Astrocyte of the cerebellum (primary cell): ENCODE results near the gene ESPNL.
A peak's percentile ranks its signal among the peaks of the same experiment; 100 is the strongest.

ENCODE experiments used
- DNase-seq: peaks from one replicate; pipeline ENCODE4 v3.0.0-alpha.2; 2011; ENCODE audit warnings: low read depth
- H3K4me3 ChIP-seq: 2 replicates; pipeline ENCODE4 v1.5.1; 2011; ENCODE audit warnings: mild to moderate bottlenecking, low read depth, low read length, moderate library complexity
- in situ Hi-C: cut with HindIII; loops from 2 replicates; pipeline ENCODE4 v1.10.0; 2017; ENCODE audit warnings: low sequenced_read_pairs
- TF ChIP-seq, protein P1 (sequence below): IDR thresholded peaks from 2 replicates; pipeline ENCODE4 v1.5.1; 2012; ENCODE audit warnings: low read length, low read depth, moderate library complexity, mild to moderate bottlenecking; ENCODE audit errors: missing control alignments

ESPNL gene

DNA sequence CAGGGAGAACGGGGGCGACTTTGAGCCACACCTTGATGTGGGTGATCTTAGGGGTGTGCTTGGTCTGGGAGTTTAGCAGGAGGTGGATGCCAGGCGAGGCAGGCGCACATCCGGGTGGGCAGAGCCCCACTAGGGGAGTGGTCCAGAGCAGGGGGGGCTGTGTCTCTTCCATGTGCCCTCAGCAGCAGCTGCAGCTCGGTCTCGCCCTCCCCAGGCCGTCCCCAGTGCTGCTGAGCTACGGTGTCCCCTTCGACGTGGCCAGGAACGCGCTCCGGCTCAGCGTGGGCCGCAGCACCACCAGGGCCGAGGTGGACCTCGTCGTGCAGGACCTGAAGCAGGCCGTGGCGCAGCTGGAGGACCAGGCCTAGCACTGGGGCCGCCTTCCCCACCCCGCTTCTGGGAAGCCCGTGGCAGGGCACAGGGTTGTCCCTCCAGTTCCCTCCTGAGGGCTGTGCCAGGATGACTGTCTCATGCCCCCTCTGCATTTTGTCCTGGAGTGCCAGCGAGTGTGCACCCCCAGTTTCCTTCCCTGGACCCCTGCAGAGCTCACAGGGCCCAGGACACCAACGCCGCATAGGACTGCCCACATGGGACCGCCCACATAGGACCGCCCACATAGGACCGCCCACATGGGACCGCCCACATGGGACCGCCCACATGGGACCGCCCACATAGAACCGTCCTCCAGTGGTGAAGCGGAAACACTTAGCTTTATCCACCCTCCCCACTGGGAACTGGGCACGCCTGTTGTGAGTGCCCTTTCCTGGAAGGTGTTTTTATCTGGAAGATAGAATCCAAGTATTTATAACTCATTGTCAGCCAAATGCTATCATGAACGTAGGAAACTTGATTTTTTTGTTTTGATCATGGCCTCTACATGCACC lies 1.9 kb upstream of the ESPNL start:
- H3K4me3 ChIP-seq, result no peak overlapping the region
- in situ Hi-C loops, result no loop called here
- DNase-seq, result peak; percentile 36
- TF ChIP-seq, protein P1, sequence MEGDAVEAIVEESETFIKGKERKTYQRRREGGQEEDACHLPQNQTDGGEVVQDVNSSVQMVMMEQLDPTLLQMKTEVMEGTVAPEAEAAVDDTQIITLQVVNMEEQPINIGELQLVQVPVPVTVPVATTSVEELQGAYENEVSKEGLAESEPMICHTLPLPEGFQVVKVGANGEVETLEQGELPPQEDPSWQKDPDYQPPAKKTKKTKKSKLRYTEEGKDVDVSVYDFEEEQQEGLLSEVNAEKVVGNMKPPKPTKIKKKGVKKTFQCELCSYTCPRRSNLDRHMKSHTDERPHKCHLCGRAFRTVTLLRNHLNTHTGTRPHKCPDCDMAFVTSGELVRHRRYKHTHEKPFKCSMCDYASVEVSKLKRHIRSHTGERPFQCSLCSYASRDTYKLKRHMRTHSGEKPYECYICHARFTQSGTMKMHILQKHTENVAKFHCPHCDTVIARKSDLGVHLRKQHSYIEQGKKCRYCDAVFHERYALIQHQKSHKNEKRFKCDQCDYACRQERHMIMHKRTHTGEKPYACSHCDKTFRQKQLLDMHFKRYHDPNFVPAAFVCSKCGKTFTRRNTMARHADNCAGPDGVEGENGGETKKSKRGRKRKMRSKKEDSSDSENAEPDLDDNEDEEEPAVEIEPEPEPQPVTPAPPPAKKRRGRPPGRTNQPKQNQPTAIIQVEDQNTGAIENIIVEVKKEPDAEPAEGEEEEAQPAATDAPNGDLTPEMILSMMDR, result no peak

DNA sequence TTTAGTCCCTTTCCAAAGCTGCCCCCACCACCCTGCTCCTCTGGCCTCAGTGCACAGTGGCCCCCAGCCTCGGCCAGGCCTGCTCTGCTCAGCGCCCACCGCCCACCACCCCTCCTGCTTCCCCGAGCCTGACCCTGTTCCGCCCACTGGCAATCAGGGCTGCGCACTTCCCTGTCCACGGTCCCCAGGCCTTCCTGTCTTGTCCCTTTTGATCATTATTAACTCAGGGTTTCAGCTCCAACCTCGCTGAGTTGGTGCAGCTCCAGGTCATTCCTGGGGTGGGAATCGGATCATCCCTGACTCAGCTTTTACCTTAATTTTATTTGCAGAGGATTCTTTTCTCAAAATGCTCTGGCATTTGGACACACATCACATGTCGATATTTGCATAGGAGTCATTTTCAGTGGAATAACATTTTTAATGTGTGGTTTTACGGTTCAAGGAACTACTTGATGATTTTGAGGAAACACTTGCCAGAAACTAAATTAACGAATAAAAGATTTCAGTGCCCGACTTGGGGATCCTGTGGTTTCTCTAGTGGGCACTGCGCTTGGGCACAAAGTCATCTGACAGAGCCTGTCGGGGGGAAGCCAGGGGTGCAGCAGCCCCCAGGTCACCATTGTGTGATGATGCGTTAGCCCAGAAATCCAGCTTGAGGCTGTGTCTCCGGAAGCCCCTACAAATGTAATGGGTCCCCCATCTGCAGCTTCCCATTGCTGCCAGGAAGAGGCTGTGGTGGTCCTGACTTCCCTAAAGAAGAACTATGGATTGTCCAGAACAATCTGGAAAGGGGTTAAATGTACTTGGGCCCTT lies 1.0 kb upstream of the ESPNL start:
- in situ Hi-C loops, result no loop called here
- H3K4me3 ChIP-seq, result no peak overlapping the region
- DNase-seq, result peak; percentile 50
- TF ChIP-seq, protein P1, result no peak

DNA sequence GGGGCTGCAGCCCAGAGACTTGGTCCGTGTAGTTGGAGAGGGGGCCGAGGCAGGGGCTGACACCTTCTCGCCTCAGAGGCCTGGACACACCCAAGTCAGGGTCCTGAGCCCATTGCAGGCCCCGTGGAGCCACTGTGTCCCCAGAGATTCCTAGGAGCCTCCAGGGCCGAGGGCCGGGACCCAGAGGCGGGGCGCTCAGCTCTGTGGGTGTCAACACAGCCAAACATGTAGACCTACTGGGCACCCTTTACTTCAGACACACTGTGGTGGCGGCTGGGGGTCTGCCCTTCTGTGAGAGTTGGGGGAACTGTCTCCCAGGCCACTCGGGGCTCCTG lies 459 bp upstream of the ESPNL start:
- H3K4me3 ChIP-seq, result no peak overlapping the region
- TF ChIP-seq, protein P1, result no peak
- in situ Hi-C loops, result no loop called here
- no peak for DNase-seq

DNA sequence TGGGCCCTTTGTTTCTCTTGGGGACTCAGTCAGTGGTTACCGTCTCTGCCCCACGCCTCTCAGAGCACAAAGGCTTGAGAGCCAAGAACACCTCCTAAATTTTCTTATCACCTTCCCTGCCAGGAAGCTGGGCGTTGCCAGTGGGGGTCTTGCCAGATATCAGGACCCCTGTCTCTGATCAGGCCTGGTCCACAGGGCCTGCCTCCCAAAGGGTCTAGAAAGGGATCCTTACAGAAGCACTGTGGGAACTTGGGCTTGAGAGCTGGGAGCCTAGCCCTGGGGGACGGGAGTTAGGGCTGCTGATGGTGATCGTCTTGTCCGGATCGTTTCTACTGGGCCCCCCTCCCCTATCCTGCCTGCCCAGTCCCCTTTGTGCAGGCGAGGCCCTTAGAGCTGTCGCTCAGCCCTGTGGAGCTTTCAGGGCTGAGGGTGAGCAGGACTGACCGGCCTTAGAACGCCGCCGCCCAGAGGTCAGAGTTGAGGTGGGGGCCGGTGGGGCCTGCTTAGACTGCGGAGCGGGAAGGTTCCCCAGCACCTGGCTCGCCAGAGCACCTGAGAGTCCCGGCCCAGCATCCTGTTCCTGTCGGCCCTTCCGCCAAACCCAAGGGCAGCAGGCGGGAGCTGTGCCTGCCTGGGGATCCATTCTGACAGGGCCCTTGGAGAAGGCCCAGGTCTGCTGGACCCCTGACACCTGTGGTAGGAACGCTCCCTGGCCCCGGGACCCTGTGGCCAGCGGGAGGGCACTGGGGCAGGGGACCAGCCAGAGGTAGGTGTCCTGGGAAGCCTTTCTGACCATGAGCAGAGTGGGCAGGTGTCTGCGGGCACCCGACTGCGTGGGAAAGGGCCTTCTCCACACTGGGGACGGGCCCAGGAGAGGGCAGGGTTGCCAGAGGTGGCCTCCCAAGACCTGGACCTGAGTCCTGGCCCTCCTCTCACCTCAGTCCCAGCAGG lies 956 bp downstream of the ESPNL start:
- in situ Hi-C loops, result no loop called here
- no peak for DNase-seq
- TF ChIP-seq, protein P1, result no peak
- no peak overlapping the region for H3K4me3 ChIP-seq

DNA sequence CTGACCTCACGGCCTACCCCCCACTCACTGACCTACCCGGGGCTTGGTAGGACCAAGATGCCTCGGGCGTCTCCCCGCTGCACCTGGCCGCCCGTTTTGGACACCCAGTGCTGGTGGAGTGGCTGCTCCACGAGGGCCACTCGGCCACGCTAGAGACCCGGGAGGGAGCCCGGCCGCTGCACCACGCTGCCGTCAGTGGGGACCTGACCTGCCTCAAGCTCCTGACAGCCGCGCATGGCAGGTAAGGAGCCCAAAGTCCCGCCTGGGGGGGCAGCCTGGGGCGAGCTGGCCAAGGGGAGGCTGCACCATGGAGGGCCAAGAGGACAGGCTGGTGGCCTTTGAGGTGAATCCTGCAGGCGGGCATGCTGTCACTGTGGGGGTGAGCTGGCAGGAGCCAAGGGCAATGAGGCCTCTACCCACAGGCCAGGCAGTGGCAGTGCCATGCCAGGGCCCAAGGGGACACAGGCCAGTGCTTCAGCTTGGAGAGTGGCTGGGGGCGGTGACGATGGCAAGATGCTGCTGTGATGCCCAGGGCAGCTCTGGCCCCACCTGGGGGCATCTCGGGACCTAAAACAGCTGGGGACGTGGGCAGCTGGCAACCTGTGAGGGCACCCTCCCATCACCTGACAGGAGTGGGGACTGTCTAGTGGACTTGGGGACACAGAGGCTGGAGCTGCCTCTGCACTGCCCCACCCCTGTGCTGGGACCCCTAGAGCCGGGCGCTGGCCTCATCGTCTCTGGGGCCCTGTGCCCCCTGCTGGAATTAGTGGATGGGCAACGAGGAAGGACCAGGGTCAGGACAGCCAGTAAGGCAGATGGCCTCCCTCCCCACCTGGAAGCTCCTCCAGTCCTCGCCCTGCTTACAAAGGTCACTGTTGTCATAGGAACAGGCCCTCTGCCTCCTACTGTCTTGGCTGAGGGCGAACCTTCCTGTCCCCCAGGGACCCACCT lies 2.0 kb downstream of the ESPNL start:
- in situ Hi-C loops, result no loop called here
- no peak overlapping the region for H3K4me3 ChIP-seq
- TF ChIP-seq, protein P1, result no peak
- no peak for DNase-seq
